Hematopoietic multipotent progenitor cell treated with erythropoietin and hydrocortisone succinate and interleukin-3 and kit ligand, for 17 days (in vitro differentiated cells): ENCODE measurements around the gene ACSF2.
"Not testable (repeated sequence)": the region's sequence is repeated elsewhere in the genome, so short reads cannot be mapped to it uniquely, and the experiment has no call there.

Experiments used
- DNase-seq: peaks from one replicate; pipeline ENCODE4 v3.0.0-alpha.2; 2015; ENCODE audit warnings: low spot score

ACSF2 gene

GRCh38 chr17:50464736-50465135 lies 38.7 kb downstream of the ACSF2 start:
- DNase-seq = no peak

- no peak for DNase-seq
Observed at GRCh38 chr17:50465171-50465570, 39.2 kb downstream of the ACSF2 start.

- no peak for DNase-seq
Observed at GRCh38 chr17:50465635-50466034, 39.6 kb downstream of the ACSF2 start.

GRCh38 chr17:50466371-50467113 lies 40.5 kb downstream of the ACSF2 start:
- no peak for DNase-seq

- no peak for DNase-seq
Observed at GRCh38 chr17:50467114-50467854, 41.3 kb downstream of the ACSF2 start.

GRCh38 chr17:50467855-50468303 lies 41.9 kb downstream of the ACSF2 start:
- no peak for DNase-seq

- DNase-seq = no peak
Observed at GRCh38 chr17:50468304-50469207, 42.5 kb downstream of the ACSF2 start, which contains the start of gene CHAD. CHAD (minus strand) TSS chr17:50468880; CDS start chr17:50468813, 67 bp downstream.

GRCh38 chr17:50469208-50469605 lies 43.2 kb downstream of the ACSF2 start:
- no peak for DNase-seq

GRCh38 chr17:50469671-50470305 lies 43.8 kb downstream of the ACSF2 start:
- DNase-seq = no peak

GRCh38 chr17:50470426-50470825 lies 44.4 kb downstream of the ACSF2 start:
- no peak for DNase-seq

GRCh38 chr17:50471009-50471905 lies 45.2 kb downstream of the ACSF2 start:
- DNase-seq = no peak

GRCh38 chr17:50472286-50472685 lies 46.3 kb downstream of the ACSF2 start:
- no peak for DNase-seq

GRCh38 chr17:50472761-50473161 lies 46.7 kb downstream of the ACSF2 start:
- DNase-seq = not testable (repeated sequence)

- DNase-seq = no peak
Observed at GRCh38 chr17:50473901-50474300, 47.9 kb downstream of the ACSF2 start.

GRCh38 chr17:50474523-50474922 lies 48.5 kb downstream of the ACSF2 start:
- no peak for DNase-seq

- no peak for DNase-seq
Observed at GRCh38 chr17:50475362-50475761, 49.3 kb downstream of the ACSF2 start.

GRCh38 chr17:50475775-50476544 lies 49.9 kb downstream of the ACSF2 start:
- DNase-seq = not testable (repeated sequence)

- DNase-seq = no peak
Observed at GRCh38 chr17:50476545-50477315, 50.7 kb downstream of the ACSF2 start.

- no peak for DNase-seq
Observed at GRCh38 chr17:50477976-50478375, 52.0 kb downstream of the ACSF2 start.
